Measurements from ENCODE around the gene EGLN3.
"Not testable (repeated sequence)": the region's sequence is repeated elsewhere in the genome, so short reads cannot be mapped to it uniquely, and the experiment has no call there.

Gene EGLN3

GRCh38 chr14:33928895-33929294, 22.0 kb downstream of the EGLN3 start:
- no peak for TF ChIP-seq JUND (IDR thresholded peaks at IDR 0.05; ENCODE audit: low read depth)

GRCh38 chr14:33927944-33928343, 22.9 kb downstream of the EGLN3 start:
- no peak for DNase-seq (ENCODE audit: low read depth in 1 of 2, low spot score in 1 of 2)
- in situ Hi-C loops (cut with HindIII; ENCODE audit: low pct_unique_long_range_greater_than_20kb, low sequenced_read_pairs), result no loop called here
- no peak for TF ChIP-seq JUND (IDR thresholded peaks at IDR 0.05; ENCODE audit: low read depth)

More at GRCh38 chr14:33928895-33929294, 22.0 kb downstream of the EGLN3 start:
- DNase-seq (ENCODE audit: low read depth in 1 of 2, low spot score in 1 of 2), result no peak
- in situ Hi-C loops (cut with HindIII; ENCODE audit: low pct_unique_long_range_greater_than_20kb, low sequenced_read_pairs), result no loop called here

- DNase-seq (ENCODE audit: low read depth in 1 of 2, low spot score in 1 of 2); in situ Hi-C loops (cut with HindIII; ENCODE audit: low pct_unique_long_range_greater_than_20kb, low sequenced_read_pairs): not testable (repeated sequence)
Observed at GRCh38 chr14:33926967-33927366, 23.9 kb downstream of the EGLN3 start.

GRCh38 chr14:33925946-33926345, 24.9 kb downstream of the EGLN3 start:
- DNase-seq (ENCODE audit: low read depth in 1 of 2, low spot score in 1 of 2), result no peak
- in situ Hi-C loops (cut with HindIII; ENCODE audit: low pct_unique_long_range_greater_than_20kb, low sequenced_read_pairs), result no loop called here
- no peak for TF ChIP-seq JUND (IDR thresholded peaks at IDR 0.05; ENCODE audit: low read depth)

GRCh38 chr14:33925235-33925634, 25.6 kb downstream of the EGLN3 start:
- TF ChIP-seq JUND (IDR thresholded peaks at IDR 0.05; ENCODE audit: low read depth), result no peak
- in situ Hi-C loops (cut with HindIII; ENCODE audit: low pct_unique_long_range_greater_than_20kb, low sequenced_read_pairs), result no loop called here
- no peak for DNase-seq (ENCODE audit: low read depth in 1 of 2, low spot score in 1 of 2)

GRCh38 chr14:33924566-33925100, 26.2 kb downstream of the EGLN3 start:
- in situ Hi-C loops (cut with HindIII; ENCODE audit: low pct_unique_long_range_greater_than_20kb, low sequenced_read_pairs), result no loop called here
- TF ChIP-seq JUND (IDR thresholded peaks at IDR 0.05; ENCODE audit: low read depth), result no peak
- no peak for DNase-seq (ENCODE audit: low read depth in 1 of 2, low spot score in 1 of 2)

- no peak for TF ChIP-seq JUND (IDR thresholded peaks at IDR 0.05; ENCODE audit: low read depth)
- no peak for DNase-seq (ENCODE audit: low read depth in 1 of 2, low spot score in 1 of 2)
- in situ Hi-C loops (cut with HindIII; ENCODE audit: low pct_unique_long_range_greater_than_20kb, low sequenced_read_pairs), result no loop called here
Observed at GRCh38 chr14:33922125-33922524, 28.7 kb downstream of the EGLN3 start.

GRCh38 chr14:33918256-33918655, 32.6 kb downstream of the EGLN3 start:
- in situ Hi-C loops (cut with HindIII; ENCODE audit: low pct_unique_long_range_greater_than_20kb, low sequenced_read_pairs), result no loop called here
- DNase-seq (ENCODE audit: low read depth in 1 of 2, low spot score in 1 of 2), result no peak
- TF ChIP-seq JUND (IDR thresholded peaks at IDR 0.05; ENCODE audit: low read depth), result no peak

- no peak for DNase-seq (ENCODE audit: low read depth in 1 of 2, low spot score in 1 of 2)
- no peak for TF ChIP-seq JUND (IDR thresholded peaks at IDR 0.05; ENCODE audit: low read depth)
- in situ Hi-C loops (cut with HindIII; ENCODE audit: low pct_unique_long_range_greater_than_20kb, low sequenced_read_pairs), result no loop called here
Observed at GRCh38 chr14:33917661-33918060, 33.2 kb downstream of the EGLN3 start.

GRCh38 chr14:33916663-33917565, 34.0 kb downstream of the EGLN3 start:
- TF ChIP-seq JUND (IDR thresholded peaks at IDR 0.05; ENCODE audit: low read depth), result no peak
- in situ Hi-C loops (cut with HindIII; ENCODE audit: low pct_unique_long_range_greater_than_20kb, low sequenced_read_pairs), result no loop called here

GRCh38 chr14:33915682-33916081, 35.2 kb downstream of the EGLN3 start:
- in situ Hi-C loops (cut with HindIII; ENCODE audit: low pct_unique_long_range_greater_than_20kb, low sequenced_read_pairs), result no loop called here
- TF ChIP-seq JUND (IDR thresholded peaks at IDR 0.05; ENCODE audit: low read depth), result no peak
- no peak for DNase-seq (ENCODE audit: low read depth in 1 of 2, low spot score in 1 of 2)

More at GRCh38 chr14:33916663-33917565, 34.0 kb downstream of the EGLN3 start:
- no peak for DNase-seq (ENCODE audit: low read depth in 1 of 2, low spot score in 1 of 2)

- TF ChIP-seq JUND (IDR thresholded peaks at IDR 0.05; ENCODE audit: low read depth), result no peak
- no peak for DNase-seq (ENCODE audit: low read depth in 1 of 2, low spot score in 1 of 2)
- in situ Hi-C loops (cut with HindIII; ENCODE audit: low pct_unique_long_range_greater_than_20kb, low sequenced_read_pairs), result no loop called here
Observed at GRCh38 chr14:33914676-33915516, 36.0 kb downstream of the EGLN3 start.

- in situ Hi-C loops (cut with HindIII; ENCODE audit: low pct_unique_long_range_greater_than_20kb, low sequenced_read_pairs), result no loop called here
- TF ChIP-seq JUND (IDR thresholded peaks at IDR 0.05; ENCODE audit: low read depth), result no peak
- no peak for DNase-seq (ENCODE audit: low read depth in 1 of 2, low spot score in 1 of 2)
Observed at GRCh38 chr14:33911046-33911445, 39.8 kb downstream of the EGLN3 start.
